ENCODE results near the gene ASAP3. TPM values are rescaled to one million over a fixed set of nuclear protein-coding genes. Genes with fewer than 3 reads are reported as not detected.

ASAP3 gene
- total and polyA plus RNA-seq, 2 of the 13 experiments (the other 11 are each of a cell fraction or from before 2014, with no cell fraction given): 32.6 to 37.0 TPM

- TF ChIP-seq ZNF609 (CRISPR knock-in tag; IDR thresholded peaks at IDR 0.05; ENCODE audit: borderline replicate concordance) (no peak), ZNF263 (CRISPR knock-in tag; IDR thresholded peaks at IDR 0.05) (peak; percentile 83; the same call in 1 of the 2 replicates), MAFK (conservative IDR thresholded peaks at IDR 0.05 in 1 of 2, IDR thresholded peaks at IDR 0.05 in 1 of 2; ENCODE audit: low read length in 2 of 2) (no peak), BRCA1 (CRISPR knock-in tag; IDR thresholded peaks at IDR 0.05) (no peak), ZNF276 (CRISPR knock-in tag; IDR thresholded peaks at IDR 0.05; ENCODE audit: low read depth) (no peak), ZFP91 (CRISPR knock-in tag; IDR thresholded peaks at IDR 0.05; ENCODE audit: borderline replicate concordance) (no peak), SAP130 (CRISPR knock-in tag; IDR thresholded peaks at IDR 0.05; ENCODE audit: low read depth) (0 out of 2 replicates have a peak, but pooled peaks have one; percentile 8)
Measured at GRCh38 chr1:23473037-23473800, 10.8 kb downstream of the ASAP3 start (continued).

All from HepG2 (cell line).